ENCODE data around the gene CALN1.

CALN1 gene

DNA sequence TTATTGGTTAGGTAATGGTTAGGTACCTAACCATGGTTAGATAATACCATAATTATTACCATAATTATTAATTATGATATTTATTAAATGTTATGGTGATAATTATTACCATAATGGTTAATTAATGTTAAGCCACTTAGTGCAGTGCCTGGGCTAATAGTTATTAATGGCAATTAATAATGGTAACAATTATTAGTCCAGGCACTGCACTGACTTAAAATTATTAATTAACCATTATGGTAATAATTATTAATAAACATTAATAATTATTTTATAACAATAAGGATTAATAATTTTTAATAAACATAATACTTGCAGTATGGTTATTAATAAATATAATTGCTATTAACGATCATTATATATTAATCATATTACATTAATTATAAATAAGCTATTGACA lies 604.0 kb downstream of the CALN1 start:
- H3K4me3 ChIP-seq (ENCODE audit: low read depth, low read length, poor library complexity, severe bottlenecking), result no peak overlapping the region
- H3K36me3 ChIP-seq (ENCODE audit: insufficient read depth, low read length), result no peaks in the 10 kb centered on the region
- no peaks in the 10 kb centered on the region for H3K9me2 ChIP-seq (ENCODE audit: low read depth, low read length)
- no peaks in the 10 kb centered on the region for H3F3A ChIP-seq (ENCODE audit: insufficient read depth, low read length)
- H3K4me2 ChIP-seq (ENCODE audit: low read length), result no peak overlapping the region
- no peaks in the 10 kb centered on the region for H3K79me2 ChIP-seq (ENCODE audit: insufficient read depth, low read length)
- no peak overlapping the region for H3K9ac ChIP-seq (ENCODE audit: low read length)
- H3K27me3 ChIP-seq (ENCODE audit: insufficient read depth, low read length), result no peaks in the 10 kb centered on the region
- TF ChIP-seq, protein P1, sequence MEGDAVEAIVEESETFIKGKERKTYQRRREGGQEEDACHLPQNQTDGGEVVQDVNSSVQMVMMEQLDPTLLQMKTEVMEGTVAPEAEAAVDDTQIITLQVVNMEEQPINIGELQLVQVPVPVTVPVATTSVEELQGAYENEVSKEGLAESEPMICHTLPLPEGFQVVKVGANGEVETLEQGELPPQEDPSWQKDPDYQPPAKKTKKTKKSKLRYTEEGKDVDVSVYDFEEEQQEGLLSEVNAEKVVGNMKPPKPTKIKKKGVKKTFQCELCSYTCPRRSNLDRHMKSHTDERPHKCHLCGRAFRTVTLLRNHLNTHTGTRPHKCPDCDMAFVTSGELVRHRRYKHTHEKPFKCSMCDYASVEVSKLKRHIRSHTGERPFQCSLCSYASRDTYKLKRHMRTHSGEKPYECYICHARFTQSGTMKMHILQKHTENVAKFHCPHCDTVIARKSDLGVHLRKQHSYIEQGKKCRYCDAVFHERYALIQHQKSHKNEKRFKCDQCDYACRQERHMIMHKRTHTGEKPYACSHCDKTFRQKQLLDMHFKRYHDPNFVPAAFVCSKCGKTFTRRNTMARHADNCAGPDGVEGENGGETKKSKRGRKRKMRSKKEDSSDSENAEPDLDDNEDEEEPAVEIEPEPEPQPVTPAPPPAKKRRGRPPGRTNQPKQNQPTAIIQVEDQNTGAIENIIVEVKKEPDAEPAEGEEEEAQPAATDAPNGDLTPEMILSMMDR (IDR thresholded peaks at IDR 0.05; ENCODE audit: low read length), result no peak
- TF ChIP-seq EZH2 (IDR thresholded peaks at IDR 0.05; ENCODE audit: borderline replicate concordance, low read length), result no peak
- H3K9me3 ChIP-seq (ENCODE audit: low read length), result no peaks in the 10 kb centered on the region
- no peak overlapping the region for H2AFZ ChIP-seq (ENCODE audit: low read length)
- H4K20me1 ChIP-seq (ENCODE audit: insufficient read depth, low read length), result no peaks in the 10 kb centered on the region
- no peaks in the 10 kb centered on the region for H3K4me1 ChIP-seq (ENCODE audit: insufficient read depth, low read length, severe bottlenecking)
- no peak overlapping the region for H3K27ac ChIP-seq (ENCODE audit: low read depth, low read length, poor library complexity, severe bottlenecking)

DNA sequence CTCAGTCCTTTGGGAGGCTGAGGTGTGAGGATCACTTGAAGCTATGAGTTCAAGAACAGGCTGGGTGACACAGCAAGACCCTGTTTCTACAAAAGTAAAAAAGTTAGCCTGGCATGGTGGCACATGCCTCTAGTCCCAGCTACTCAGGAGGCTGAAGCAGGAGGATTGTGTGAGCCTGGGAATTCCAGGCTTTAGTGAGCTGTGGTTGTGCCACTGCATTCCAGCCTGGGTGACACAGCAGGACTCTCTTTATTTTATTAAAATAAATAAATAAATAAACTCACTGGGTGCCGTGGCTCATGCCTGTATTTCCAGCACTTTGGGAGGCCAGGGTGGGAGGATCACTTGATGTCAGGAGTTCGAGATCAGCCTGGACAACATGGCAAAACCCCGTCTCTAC lies 607.9 kb downstream of the CALN1 start:
- Histone ChIP-seq H3K27ac (ENCODE audit: low read depth, low read length, poor library complexity, severe bottlenecking) (no peak overlapping the region), H3K9me3 (ENCODE audit: low read length) (no peaks in the 10 kb centered on the region), H2AFZ (ENCODE audit: low read length) (no peak overlapping the region), H3K79me2 (ENCODE audit: insufficient read depth, low read length) (no peaks in the 10 kb centered on the region), H3K9me2 (ENCODE audit: low read depth, low read length) (no peaks in the 10 kb centered on the region), H4K20me1 (ENCODE audit: insufficient read depth, low read length) (no peaks in the 10 kb centered on the region), H3K27me3 (ENCODE audit: insufficient read depth, low read length) (no peaks in the 10 kb centered on the region), H3F3A (ENCODE audit: insufficient read depth, low read length) (no peaks in the 10 kb centered on the region), H3K4me3 (ENCODE audit: low read depth, low read length, poor library complexity, severe bottlenecking) (no peak overlapping the region), H3K36me3 (ENCODE audit: insufficient read depth, low read length) (no peaks in the 10 kb centered on the region), H3K9ac (ENCODE audit: low read length) (no peak overlapping the region), H3K4me1 (ENCODE audit: insufficient read depth, low read length, severe bottlenecking) (no peaks in the 10 kb centered on the region), H3K4me2 (ENCODE audit: low read length) (no peak overlapping the region)
- TF ChIP-seq, protein P1 (IDR thresholded peaks at IDR 0.05; ENCODE audit: low read length), result no peak
- TF ChIP-seq EZH2 (IDR thresholded peaks at IDR 0.05; ENCODE audit: borderline replicate concordance, low read length), result no peak

DNA sequence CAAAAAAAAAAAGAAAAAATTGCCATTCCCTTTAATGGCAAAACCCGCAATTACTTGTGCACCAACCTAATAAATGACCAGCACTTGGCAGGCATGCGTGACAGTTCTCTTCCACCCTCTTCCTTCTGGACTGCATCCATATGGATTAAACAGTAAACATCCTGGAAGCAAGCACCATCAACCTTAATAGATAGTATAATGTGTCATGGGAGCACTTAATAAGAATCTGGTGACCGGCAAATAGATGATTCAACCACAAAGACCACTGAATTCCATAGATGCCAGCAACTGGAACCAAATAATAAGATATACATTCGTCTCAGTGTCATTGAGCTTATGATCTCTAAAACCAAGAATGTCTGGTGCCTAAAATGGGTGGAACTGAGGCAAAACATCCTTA lies 610.2 kb downstream of the CALN1 start:
- Histone ChIP-seq H3K79me2 (ENCODE audit: insufficient read depth, low read length) (no peaks in the 10 kb centered on the region), H3K4me1 (ENCODE audit: insufficient read depth, low read length, severe bottlenecking) (no peaks in the 10 kb centered on the region), H3K9ac (ENCODE audit: low read length) (no peak overlapping the region), H3K27me3 (ENCODE audit: insufficient read depth, low read length) (no peaks in the 10 kb centered on the region), H3K4me2 (ENCODE audit: low read length) (no peak overlapping the region), H3K9me3 (ENCODE audit: low read length) (no peaks in the 10 kb centered on the region), H2AFZ (ENCODE audit: low read length) (no peak overlapping the region), H4K20me1 (ENCODE audit: insufficient read depth, low read length) (no peaks in the 10 kb centered on the region), H3K36me3 (ENCODE audit: insufficient read depth, low read length) (no peaks in the 10 kb centered on the region), H3K4me3 (ENCODE audit: low read depth, low read length, poor library complexity, severe bottlenecking) (no peak overlapping the region), H3K27ac (ENCODE audit: low read depth, low read length, poor library complexity, severe bottlenecking) (no peak overlapping the region), H3K9me2 (ENCODE audit: low read depth, low read length) (no peaks in the 10 kb centered on the region), H3F3A (ENCODE audit: insufficient read depth, low read length) (no peaks in the 10 kb centered on the region)
- TF ChIP-seq EZH2 (IDR thresholded peaks at IDR 0.05; ENCODE audit: borderline replicate concordance, low read length), result no peak
- TF ChIP-seq, protein P1 (IDR thresholded peaks at IDR 0.05; ENCODE audit: low read length), result no peak
